ENCODE measurements around the gene OMP.

The OMP gene

GRCh38 chr11:77127920-77128691 is 25.5 kb downstream of the OMP start, which contains the start of gene MYO7A:
TSS of gene MYO7A (plus strand) at chr11:77128246. CDS start at chr11:77130635, 2,389 bp downstream.
- Histone ChIP-seq H2AFZ (ENCODE audit: low read length) (peak within 1 kb of the TSS; percentile 91), H3K4me1 (ENCODE audit: low read length) (peaks cover 14% of the 10 kb centered on the region), H3K9me3 (replicated peaks; ENCODE audit: insufficient read depth, low read length) (no peaks in the 10 kb centered on the region), H3F3A (ENCODE audit: insufficient read depth, low read length) (peaks cover 10% of the 10 kb centered on the region; the same call in 1 of the 2 replicates), H3K27me3 (replicated peaks; ENCODE audit: insufficient read depth, low read length) (no peaks in the 10 kb centered on the region), H3K4me3 (ENCODE audit: low read length) (peak within 1 kb of the TSS; percentile 75), H4K20me1 (ENCODE audit: insufficient read depth, low read length) (no peaks in the 10 kb centered on the region), H3K9ac (ENCODE audit: low read length) (peak within 1 kb of the TSS; percentile 67), H3K27ac (ENCODE audit: low read length) (peak within 1 kb of the TSS; percentile 81), H3K79me2 (ENCODE audit: low read length) (peaks cover 12% of the 10 kb centered on the region; the same call in 1 of the 2 replicates), H3K4me2 (ENCODE audit: low read depth, low read length) (peak within 1 kb of the TSS; percentile 91), H3K9me2 (replicated peaks; ENCODE audit: insufficient read depth, low read length) (no peaks in the 10 kb centered on the region), H3K36me3 (replicated peaks; ENCODE audit: insufficient read depth, low read length) (no peaks in the 10 kb centered on the region)
- no peak for TF ChIP-seq CTCF (IDR thresholded peaks at IDR 0.05; ENCODE audit: low read length)
- TF ChIP-seq EZH2 (optimal IDR thresholded peaks at IDR 0.05; ENCODE audit: low read depth, low read length): no peak
- TF ChIP-seq EZH2phosphoT487 (IDR thresholded peaks at IDR 0.05; ENCODE audit: low read length): no peak
- DNase-seq: peak; percentile 88

GRCh38 chr11:77129069-77129841 is 26.6 kb downstream of the OMP start:
- Histone ChIP-seq H3K27ac (ENCODE audit: low read length) (no peak overlapping the region), H3K79me2 (ENCODE audit: low read length) (peaks cover 12% of the 10 kb centered on the region; the same call in 1 of the 2 replicates), H3K36me3 (replicated peaks; ENCODE audit: insufficient read depth, low read length) (no peaks in the 10 kb centered on the region), H3K9me2 (replicated peaks; ENCODE audit: insufficient read depth, low read length) (no peaks in the 10 kb centered on the region), H3F3A (ENCODE audit: insufficient read depth, low read length) (peaks cover 10% of the 10 kb centered on the region; the same call in 1 of the 2 replicates), H3K9me3 (replicated peaks; ENCODE audit: insufficient read depth, low read length) (no peaks in the 10 kb centered on the region), H3K4me3 (ENCODE audit: low read length) (peak overlapping the region; percentile 75), H3K27me3 (replicated peaks; ENCODE audit: insufficient read depth, low read length) (no peaks in the 10 kb centered on the region), H4K20me1 (ENCODE audit: insufficient read depth, low read length) (no peaks in the 10 kb centered on the region), H3K9ac (ENCODE audit: low read length) (no peak overlapping the region), H2AFZ (ENCODE audit: low read length) (no peak overlapping the region), H3K4me1 (ENCODE audit: low read length) (peaks cover 14% of the 10 kb centered on the region), H3K4me2 (ENCODE audit: low read depth, low read length) (peak overlapping the region; percentile 91)
- TF ChIP-seq EZH2 (optimal IDR thresholded peaks at IDR 0.05; ENCODE audit: low read depth, low read length) (no peak), EZH2phosphoT487 (IDR thresholded peaks at IDR 0.05; ENCODE audit: low read length) (no peak), CTCF (IDR thresholded peaks at IDR 0.05; ENCODE audit: low read length) (no peak)
- DNase-seq: no peak

GRCh38 chr11:77129842-77130756 is 27.5 kb downstream of the OMP start:
- Histone ChIP-seq H3K4me2 (ENCODE audit: low read depth, low read length) (no peak overlapping the region; the same call in 1 of the 2 replicates), H3K27ac (ENCODE audit: low read length) (no peak overlapping the region), H3K27me3 (replicated peaks; ENCODE audit: insufficient read depth, low read length) (no peaks in the 10 kb centered on the region)

More at GRCh38 chr11:77129842-77130756, 27.5 kb downstream of the OMP start:
- no peak overlapping the region for H2AFZ ChIP-seq (ENCODE audit: low read length)
- no peaks in the 10 kb centered on the region for H4K20me1 ChIP-seq (ENCODE audit: insufficient read depth, low read length)
- peaks cover 14% of the 10 kb centered on the region for H3K4me1 ChIP-seq (ENCODE audit: low read length)
- TF ChIP-seq CTCF (IDR thresholded peaks at IDR 0.05; ENCODE audit: low read length) (no peak), EZH2 (optimal IDR thresholded peaks at IDR 0.05; ENCODE audit: low read depth, low read length) (no peak), EZH2phosphoT487 (IDR thresholded peaks at IDR 0.05; ENCODE audit: low read length) (no peak)
- peaks cover 12% of the 10 kb centered on the region; the same call in 1 of the 2 replicates for H3K79me2 ChIP-seq (ENCODE audit: low read length)
- no peaks in the 10 kb centered on the region for H3K36me3 ChIP-seq (replicated peaks; ENCODE audit: insufficient read depth, low read length)
- H3K9ac ChIP-seq (ENCODE audit: low read length): no peak overlapping the region
- no peak overlapping the region for H3K4me3 ChIP-seq (ENCODE audit: low read length)
- no peaks in the 10 kb centered on the region for H3K9me2 ChIP-seq (replicated peaks; ENCODE audit: insufficient read depth, low read length)
- peaks cover 10% of the 10 kb centered on the region; the same call in 1 of the 2 replicates for H3F3A ChIP-seq (ENCODE audit: insufficient read depth, low read length)
- DNase-seq: no peak
- no peaks in the 10 kb centered on the region for H3K9me3 ChIP-seq (replicated peaks; ENCODE audit: insufficient read depth, low read length)

All from MM.1S (cell line).